SK-N-SH (cell line): Measurements from ENCODE around the gene NLRC4. TPM values are rescaled to one million over a fixed set of nuclear protein-coding genes. Genes with fewer than 3 reads are reported as not detected.

Source experiments
- CTCF ChIA-PET: fragments of 300-600, 350-600 bp; formaldehyde crosslinking; extraction: SDS; loops from one replicate; lab custom pipeline; 2021; lab: Yijun Ruan, JAX
- POLR2A ChIA-PET: fragments of 350-600 bp; sonication (Branson Sonifier 250); formaldehyde crosslinking; extraction: SDS; loops from one replicate; lab custom pipeline; 2020; ENCODE audit warnings: antibody characterized with exemption, inconsistent platforms; lab: Yijun Ruan, JAX
- DNase-seq: peaks from one replicate; pipeline ENCODE4 v3.0.0; 2012
- H2AFZ ChIP-seq: fragments of 200-600 bp; sonication (generic); 2 replicates; pipeline ENCODE4 v1.8.1; 2016; ENCODE audit warnings: antibody characterized with exemption, mild to moderate bottlenecking, low read depth
- H3F3A ChIP-seq: fragments of 200-600 bp; sonication (generic); replicated peaks from 2 replicates; pipeline ENCODE3; 2016; ENCODE audit warnings: antibody characterized with exemption, mild to moderate bottlenecking; ENCODE audit not compliant: insufficient read depth
- H3K27ac ChIP-seq, 2 experiments: fragments of 200-500 bp in 1 of 2; fragments of 200-600 bp in 1 of 2; sonication (Bioruptor generic) in 1 of 2; sonication (generic), shearing (Covaris generic) in 1 of 2; 2 replicates each; pipeline versions ENCODE4 v1.5.1 to v1.6.1; 2014 to 2016; ENCODE audit warnings: low read depth in 2 of 2, inconsistent platforms in 1 of 2, low read length in 1 of 2, mild to moderate bottlenecking in 1 of 2, mixed read lengths in 1 of 2
- H3K27me3 ChIP-seq: fragments of 200-600 bp; sonication (generic), shearing (Covaris generic); 2 replicates; pipeline ENCODE4 v1.6.1; 2016; ENCODE audit warnings: mixed run types; ENCODE audit not compliant: insufficient read depth
- H3K36me3 ChIP-seq, 2 experiments: fragments of 200-500 bp in 1 of 2; fragments of 200-600 bp in 1 of 2; sonication (Bioruptor generic) in 1 of 2; sonication (generic) in 1 of 2; replicated peaks in 1 of 2; 2 replicates each; pipeline versions ENCODE3 to v1.5.1; 2014 to 2016; ENCODE audit warnings: low read length in 1 of 2, mild to moderate bottlenecking in 1 of 2; ENCODE audit not compliant: insufficient read depth in 2 of 2, control insufficient read depth in 1 of 2
- H3K4me1 ChIP-seq, 2 experiments: fragments of 200-500 bp in 1 of 2; fragments of 200-600 bp in 1 of 2; sonication (Bioruptor generic) in 1 of 2; sonication (generic), shearing (Covaris generic) in 1 of 2; 2 replicates each; pipeline versions ENCODE4 v1.5.1 to v1.6.1; 2014 to 2016; ENCODE audit warnings: low read depth in 1 of 2, low read length in 1 of 2, mixed run types in 1 of 2; ENCODE audit not compliant: insufficient read depth in 2 of 2, control insufficient read depth in 1 of 2
- H3K4me2 ChIP-seq: fragments of 200-600 bp; sonication (generic), shearing (Covaris generic); 2 replicates; pipeline ENCODE4 v1.6.1; 2017; ENCODE audit warnings: mixed run types
- H3K4me3 ChIP-seq, 2 experiments: fragments of 200-500 bp in 1 of 2; fragments of 200-600 bp in 1 of 2; sonication (Bioruptor generic) in 1 of 2; sonication (generic), shearing (Covaris generic) in 1 of 2; 2 replicates each; pipeline versions ENCODE4 v1.5.1 to v1.8.1; 2014 to 2016; ENCODE audit warnings: low read depth in 2 of 2, inconsistent platforms in 1 of 2, low read length in 1 of 2, mild to moderate bottlenecking in 1 of 2, mixed read lengths in 1 of 2, moderate library complexity in 1 of 2
- H3K79me2 ChIP-seq: fragments of 200-600 bp; sonication (generic); 2 replicates; pipeline ENCODE4 v1.8.1; 2017; ENCODE audit warnings: mild to moderate bottlenecking; ENCODE audit not compliant: insufficient read depth
- H3K9ac ChIP-seq: fragments of 200-600 bp; sonication (generic); 2 replicates; pipeline ENCODE4 v1.6.1; 2017; ENCODE audit warnings: mixed run types
- H3K9me2 ChIP-seq: fragments of 200-600 bp; sonication (generic); 2 replicates; pipeline ENCODE4 v1.6.1; 2017; ENCODE audit warnings: mixed run types
- H3K9me3 ChIP-seq: fragments of 200-600 bp; sonication (generic); 2 replicates; pipeline ENCODE4 v1.6.1; 2017; ENCODE audit warnings: mixed run types, mild to moderate bottlenecking, moderate library complexity
- H4K20me1 ChIP-seq: fragments of 200-600 bp; sonication (generic); 2 replicates; pipeline ENCODE4 v1.6.1; 2017; ENCODE audit warnings: mild to moderate bottlenecking, mixed run types; ENCODE audit not compliant: insufficient read depth
- ELF1 ChIP-seq: IDR thresholded peaks from 2 replicates; pipeline ENCODE4 v1.4.0; 2012
- FOXJ3 ChIP-seq: sonication (generic); formaldehyde crosslinking; IDR thresholded peaks from 2 replicates; pipeline ENCODE4 v1.5.1; 2020; ENCODE audit warnings: mild to moderate bottlenecking, missing genetic modification reagents
- NRF1 ChIP-seq: IDR thresholded peaks from 2 replicates; pipeline ENCODE4 v1.6.1; 2012; ENCODE audit warnings: low read depth, mild to moderate bottlenecking, low read length
- RAD21 ChIP-seq: IDR thresholded peaks from 2 replicates; pipeline ENCODE4 v1.6.1; 2012; ENCODE audit warnings: mild to moderate bottlenecking, low read length
- RCOR1 ChIP-seq: fragments of 150-350 bp; IDR thresholded peaks from 2 replicates; pipeline ENCODE4 v1.6.1; 2017; ENCODE audit warnings: antibody characterized with exemption, low read length
- RFX5 ChIP-seq: IDR thresholded peaks from 2 replicates; pipeline ENCODE4 v1.6.1; 2012; ENCODE audit warnings: mild to moderate bottlenecking, improper control_type of control experiment, low read length
- RXRA ChIP-seq: IDR thresholded peaks from 2 replicates; pipeline ENCODE4 v1.4.0; 2012; ENCODE audit warnings: low read depth, mild to moderate bottlenecking, borderline replicate concordance
- SIN3A ChIP-seq: IDR thresholded peaks from 2 replicates; pipeline ENCODE4 v1.6.1; 2012; ENCODE audit warnings: low read depth, mild to moderate bottlenecking, low read length, moderate library complexity, borderline replicate concordance
- SMC3 ChIP-seq: IDR thresholded peaks from 2 replicates; pipeline ENCODE4 v1.6.1; 2012; ENCODE audit warnings: low read depth, low read length, improper control_type of control experiment
- TAF1 ChIP-seq: IDR thresholded peaks from 2 replicates; pipeline ENCODE4 v1.6.1; 2012; ENCODE audit warnings: low read depth, mild to moderate bottlenecking, low read length, moderate library complexity, borderline replicate concordance
- TCF12 ChIP-seq: IDR thresholded peaks from 2 replicates; pipeline ENCODE4 v1.4.0; 2012
- TEAD4 ChIP-seq: IDR thresholded peaks from 2 replicates; pipeline ENCODE4 v1.4.0; 2012; ENCODE audit warnings: mild to moderate bottlenecking, borderline replicate concordance; ENCODE audit not compliant: insufficient read depth
- WGBS: methylation state at CpG from one replicate; pipeline ENCODE4 v1.1.6; 2017; ENCODE audit warnings: low lambda C conversion rate; 5-methylcytosine and 5-hydroxymethylcytosine counted together
- polyA plus RNA-seq, 3 experiments: library from polyadenylated mRNA; depleted of rRNA; stranded (reverse); fragments of >200 nt; gene quantifications; 2 replicates each; pipeline ENCODE4 v1.2.3, GENCODE V29; 2012
- TF ChIP-seq, protein P1 (sequence below): IDR thresholded peaks from 2 replicates; pipeline ENCODE4 v1.6.1; 2012; ENCODE audit warnings: mild to moderate bottlenecking, low read depth, low read length, moderate library complexity
- TF ChIP-seq, protein P2 (sequence below): fragments of 150-350 bp; IDR thresholded peaks from 2 replicates; pipeline ENCODE4 v1.6.1; 2016; ENCODE audit warnings: mild to moderate bottlenecking, low read depth, low read length
- TF ChIP-seq, protein P3 (sequence below): fragments of 150-350 bp; IDR thresholded peaks from 2 replicates; pipeline ENCODE4 v1.6.1; 2017; ENCODE audit warnings: antibody characterized with exemption, low read length, low read depth, borderline replicate concordance
- TF ChIP-seq, protein P4 (sequence below): IDR thresholded peaks from 2 replicates; pipeline ENCODE4 v1.4.0; 2012; ENCODE audit warnings: low read depth
- TF ChIP-seq, protein P5 (sequence below): IDR thresholded peaks from 2 replicates; pipeline ENCODE4 v1.4.0; 2012; ENCODE audit warnings: low read depth, borderline replicate concordance
- TF ChIP-seq, protein P6 (sequence below): IDR thresholded peaks from 2 replicates; pipeline ENCODE4; 2012

Gene NLRC4
- polyA plus RNA-seq, 1 of the 3 experiments (the other 2 are of a cell fraction) = not detected

DNA sequence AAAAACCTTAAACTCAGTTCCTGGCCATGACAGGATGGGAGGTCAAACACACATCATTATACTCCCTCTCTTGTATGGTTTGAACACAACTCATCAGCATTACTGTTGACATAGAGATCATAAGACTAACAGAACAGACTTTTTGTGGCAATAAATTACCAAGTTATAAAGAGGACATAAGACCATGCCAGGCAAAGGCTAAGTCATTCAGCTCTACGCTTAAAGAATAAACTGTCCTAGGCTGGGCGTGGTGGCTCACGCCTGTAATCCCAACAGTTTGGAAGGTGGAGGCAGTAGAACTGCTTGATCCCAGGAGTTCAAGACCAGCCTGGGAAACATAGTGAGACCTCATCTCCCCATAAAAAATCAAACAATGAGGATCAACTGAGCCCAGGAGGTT is 16.4 kb downstream of the NLRC4 start:
- H3K79me2 ChIP-seq = no peaks in the 10 kb centered on the region
- no peaks in the 10 kb centered on the region for H3K9me3 ChIP-seq
- H3K4me1 ChIP-seq = no peaks in the 10 kb centered on the region
- no peak overlapping the region for H3K4me2 ChIP-seq
- H3F3A ChIP-seq = peaks cover 2% of the 10 kb centered on the region
- DNase-seq = no peak
- H3K27ac ChIP-seq = no peak overlapping the region
- no peak for TF ChIP-seq TEAD4
- no peaks in the 10 kb centered on the region for H4K20me1 ChIP-seq
- POLR2A ChIA-PET = no interaction called here
- no peak overlapping the region for H3K9ac ChIP-seq
- H3K36me3 ChIP-seq = no peaks in the 10 kb centered on the region
- no peaks in the 10 kb centered on the region for H3K9me2 ChIP-seq
- no peaks in the 10 kb centered on the region for H3K27me3 ChIP-seq
- WGBS = 88% methylated on average over 3 of the region's 3 CpGs
- H2AFZ ChIP-seq = no peak overlapping the region
- CTCF ChIA-PET = interaction anchor here (0.7 to 1.0 kb wide), 3 partner anchors 9 to 1146 kb away, joined by 3 read pairs; no protein-coding TSS in a partner anchor
- no peak overlapping the region for H3K4me3 ChIP-seq

DNA sequence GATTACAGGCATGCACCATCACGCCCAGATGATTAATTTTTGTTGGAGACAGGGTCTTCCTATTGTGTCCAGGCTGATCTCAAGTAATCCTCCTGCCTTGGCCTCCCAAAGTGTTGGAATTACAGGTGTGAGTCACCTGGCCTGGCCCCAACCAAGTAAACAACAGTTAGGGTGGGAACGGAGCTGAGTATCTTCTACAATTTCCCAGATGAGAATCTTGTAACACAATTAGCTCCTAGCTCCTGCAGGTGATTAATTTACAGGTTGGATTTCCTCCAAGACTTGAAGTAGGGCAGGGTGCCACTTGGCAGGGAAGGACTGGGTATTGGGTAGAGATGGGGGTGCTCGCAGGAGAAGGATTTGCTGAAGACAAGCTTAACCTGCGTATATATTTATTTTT is 17.8 kb downstream of the NLRC4 start:
- H2AFZ ChIP-seq = no peak overlapping the region
- H3K27me3 ChIP-seq = no peaks in the 10 kb centered on the region
- no peaks in the 10 kb centered on the region for H4K20me1 ChIP-seq
- no peak overlapping the region for H3K4me3 ChIP-seq
- DNase-seq = no peak
- H3K79me2 ChIP-seq = no peaks in the 10 kb centered on the region
- ChIA-PET POLR2A (no interaction called here), CTCF (no interaction called here)
- H3K4me2 ChIP-seq = no peak overlapping the region
- peaks cover 2% of the 10 kb centered on the region for H3F3A ChIP-seq
- no peak overlapping the region for H3K27ac ChIP-seq
- WGBS = 80% methylated on average over 4 of the region's 4 CpGs
- H3K9ac ChIP-seq = no peak overlapping the region
- H3K9me3 ChIP-seq = no peaks in the 10 kb centered on the region
- H3K9me2 ChIP-seq = no peaks in the 10 kb centered on the region
- H3K4me1 ChIP-seq = no peaks in the 10 kb centered on the region
- no peak for TF ChIP-seq ELF1
- TF ChIP-seq, protein P1, sequence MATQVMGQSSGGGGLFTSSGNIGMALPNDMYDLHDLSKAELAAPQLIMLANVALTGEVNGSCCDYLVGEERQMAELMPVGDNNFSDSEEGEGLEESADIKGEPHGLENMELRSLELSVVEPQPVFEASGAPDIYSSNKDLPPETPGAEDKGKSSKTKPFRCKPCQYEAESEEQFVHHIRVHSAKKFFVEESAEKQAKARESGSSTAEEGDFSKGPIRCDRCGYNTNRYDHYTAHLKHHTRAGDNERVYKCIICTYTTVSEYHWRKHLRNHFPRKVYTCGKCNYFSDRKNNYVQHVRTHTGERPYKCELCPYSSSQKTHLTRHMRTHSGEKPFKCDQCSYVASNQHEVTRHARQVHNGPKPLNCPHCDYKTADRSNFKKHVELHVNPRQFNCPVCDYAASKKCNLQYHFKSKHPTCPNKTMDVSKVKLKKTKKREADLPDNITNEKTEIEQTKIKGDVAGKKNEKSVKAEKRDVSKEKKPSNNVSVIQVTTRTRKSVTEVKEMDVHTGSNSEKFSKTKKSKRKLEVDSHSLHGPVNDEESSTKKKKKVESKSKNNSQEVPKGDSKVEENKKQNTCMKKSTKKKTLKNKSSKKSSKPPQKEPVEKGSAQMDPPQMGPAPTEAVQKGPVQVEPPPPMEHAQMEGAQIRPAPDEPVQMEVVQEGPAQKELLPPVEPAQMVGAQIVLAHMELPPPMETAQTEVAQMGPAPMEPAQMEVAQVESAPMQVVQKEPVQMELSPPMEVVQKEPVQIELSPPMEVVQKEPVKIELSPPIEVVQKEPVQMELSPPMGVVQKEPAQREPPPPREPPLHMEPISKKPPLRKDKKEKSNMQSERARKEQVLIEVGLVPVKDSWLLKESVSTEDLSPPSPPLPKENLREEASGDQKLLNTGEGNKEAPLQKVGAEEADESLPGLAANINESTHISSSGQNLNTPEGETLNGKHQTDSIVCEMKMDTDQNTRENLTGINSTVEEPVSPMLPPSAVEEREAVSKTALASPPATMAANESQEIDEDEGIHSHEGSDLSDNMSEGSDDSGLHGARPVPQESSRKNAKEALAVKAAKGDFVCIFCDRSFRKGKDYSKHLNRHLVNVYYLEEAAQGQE = no peak
- no peak for TF ChIP-seq NRF1
- TF ChIP-seq SMC3 = no peak
- TF ChIP-seq, protein P2, sequence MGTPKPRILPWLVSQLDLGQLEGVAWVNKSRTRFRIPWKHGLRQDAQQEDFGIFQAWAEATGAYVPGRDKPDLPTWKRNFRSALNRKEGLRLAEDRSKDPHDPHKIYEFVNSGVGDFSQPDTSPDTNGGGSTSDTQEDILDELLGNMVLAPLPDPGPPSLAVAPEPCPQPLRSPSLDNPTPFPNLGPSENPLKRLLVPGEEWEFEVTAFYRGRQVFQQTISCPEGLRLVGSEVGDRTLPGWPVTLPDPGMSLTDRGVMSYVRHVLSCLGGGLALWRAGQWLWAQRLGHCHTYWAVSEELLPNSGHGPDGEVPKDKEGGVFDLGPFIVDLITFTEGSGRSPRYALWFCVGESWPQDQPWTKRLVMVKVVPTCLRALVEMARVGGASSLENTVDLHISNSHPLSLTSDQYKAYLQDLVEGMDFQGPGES = no peak
- TF ChIP-seq RAD21 = no peak
- no peak for TF ChIP-seq TAF1
- no peak for TF ChIP-seq RXRA
- TF ChIP-seq SIN3A = no peak
- TF ChIP-seq TCF12 = no peak
- TF ChIP-seq RCOR1 = no peak
- TF ChIP-seq, protein P3, sequence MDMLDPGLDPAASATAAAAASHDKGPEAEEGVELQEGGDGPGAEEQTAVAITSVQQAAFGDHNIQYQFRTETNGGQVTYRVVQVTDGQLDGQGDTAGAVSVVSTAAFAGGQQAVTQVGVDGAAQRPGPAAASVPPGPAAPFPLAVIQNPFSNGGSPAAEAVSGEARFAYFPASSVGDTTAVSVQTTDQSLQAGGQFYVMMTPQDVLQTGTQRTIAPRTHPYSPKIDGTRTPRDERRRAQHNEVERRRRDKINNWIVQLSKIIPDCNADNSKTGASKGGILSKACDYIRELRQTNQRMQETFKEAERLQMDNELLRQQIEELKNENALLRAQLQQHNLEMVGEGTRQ = no peak
- TF ChIP-seq, protein P4, sequence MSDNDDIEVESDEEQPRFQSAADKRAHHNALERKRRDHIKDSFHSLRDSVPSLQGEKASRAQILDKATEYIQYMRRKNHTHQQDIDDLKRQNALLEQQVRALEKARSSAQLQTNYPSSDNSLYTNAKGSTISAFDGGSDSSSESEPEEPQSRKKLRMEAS = no peak
- no peak for TF ChIP-seq FOXJ3 (CRISPR knock-in tag)
- TF ChIP-seq, protein P5, sequence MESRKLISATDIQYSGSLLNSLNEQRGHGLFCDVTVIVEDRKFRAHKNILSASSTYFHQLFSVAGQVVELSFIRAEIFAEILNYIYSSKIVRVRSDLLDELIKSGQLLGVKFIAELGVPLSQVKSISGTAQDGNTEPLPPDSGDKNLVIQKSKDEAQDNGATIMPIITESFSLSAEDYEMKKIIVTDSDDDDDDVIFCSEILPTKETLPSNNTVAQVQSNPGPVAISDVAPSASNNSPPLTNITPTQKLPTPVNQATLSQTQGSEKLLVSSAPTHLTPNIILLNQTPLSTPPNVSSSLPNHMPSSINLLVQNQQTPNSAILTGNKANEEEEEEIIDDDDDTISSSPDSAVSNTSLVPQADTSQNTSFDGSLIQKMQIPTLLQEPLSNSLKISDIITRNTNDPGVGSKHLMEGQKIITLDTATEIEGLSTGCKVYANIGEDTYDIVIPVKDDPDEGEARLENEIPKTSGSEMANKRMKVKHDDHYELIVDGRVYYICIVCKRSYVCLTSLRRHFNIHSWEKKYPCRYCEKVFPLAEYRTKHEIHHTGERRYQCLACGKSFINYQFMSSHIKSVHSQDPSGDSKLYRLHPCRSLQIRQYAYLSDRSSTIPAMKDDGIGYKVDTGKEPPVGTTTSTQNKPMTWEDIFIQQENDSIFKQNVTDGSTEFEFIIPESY = no peak
- no peak for TF ChIP-seq RFX5
- TF ChIP-seq, protein P6, sequence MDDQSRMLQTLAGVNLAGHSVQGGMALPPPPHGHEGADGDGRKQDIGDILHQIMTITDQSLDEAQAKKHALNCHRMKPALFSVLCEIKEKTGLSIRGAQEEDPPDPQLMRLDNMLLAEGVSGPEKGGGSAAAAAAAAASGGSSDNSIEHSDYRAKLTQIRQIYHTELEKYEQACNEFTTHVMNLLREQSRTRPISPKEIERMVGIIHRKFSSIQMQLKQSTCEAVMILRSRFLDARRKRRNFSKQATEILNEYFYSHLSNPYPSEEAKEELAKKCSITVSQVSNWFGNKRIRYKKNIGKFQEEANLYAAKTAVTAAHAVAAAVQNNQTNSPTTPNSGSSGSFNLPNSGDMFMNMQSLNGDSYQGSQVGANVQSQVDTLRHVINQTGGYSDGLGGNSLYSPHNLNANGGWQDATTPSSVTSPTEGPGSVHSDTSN = no peak
- H3K36me3 ChIP-seq = no peaks in the 10 kb centered on the region
